Prostate gland (tissue), 2 donors: Measurements from ENCODE around the gene MT1E.
"Not testable (repeated sequence)": the region's sequence is repeated elsewhere in the genome, so short reads cannot be mapped to it uniquely, and the experiment has no call there.

Experiments used
- POLR2A ChIP-seq: fragments of 450-650 bp; IDR thresholded peaks from one replicate; pipeline ENCODE4 v1.6.1; 2016; ENCODE audit warnings: antibody characterized with exemption, mild to moderate bottlenecking
- TF ChIP-seq, protein P1 (sequence below), 4 experiments: fragments of 200-600 bp in 2 of 4; fragments of 450-650 bp in 2 of 4; sonication (generic) in 2 of 4; IDR thresholded peaks; 1 replicate in 3 of 4; 2 replicates in 1 of 4; pipeline ENCODE4 v1.5.1; 2016 to 2019; ENCODE audit warnings: antibody characterized with exemption in 4 of 4, mild to moderate bottlenecking in 2 of 4, moderate library complexity in 2 of 4

- TF ChIP-seq, protein P1, sequence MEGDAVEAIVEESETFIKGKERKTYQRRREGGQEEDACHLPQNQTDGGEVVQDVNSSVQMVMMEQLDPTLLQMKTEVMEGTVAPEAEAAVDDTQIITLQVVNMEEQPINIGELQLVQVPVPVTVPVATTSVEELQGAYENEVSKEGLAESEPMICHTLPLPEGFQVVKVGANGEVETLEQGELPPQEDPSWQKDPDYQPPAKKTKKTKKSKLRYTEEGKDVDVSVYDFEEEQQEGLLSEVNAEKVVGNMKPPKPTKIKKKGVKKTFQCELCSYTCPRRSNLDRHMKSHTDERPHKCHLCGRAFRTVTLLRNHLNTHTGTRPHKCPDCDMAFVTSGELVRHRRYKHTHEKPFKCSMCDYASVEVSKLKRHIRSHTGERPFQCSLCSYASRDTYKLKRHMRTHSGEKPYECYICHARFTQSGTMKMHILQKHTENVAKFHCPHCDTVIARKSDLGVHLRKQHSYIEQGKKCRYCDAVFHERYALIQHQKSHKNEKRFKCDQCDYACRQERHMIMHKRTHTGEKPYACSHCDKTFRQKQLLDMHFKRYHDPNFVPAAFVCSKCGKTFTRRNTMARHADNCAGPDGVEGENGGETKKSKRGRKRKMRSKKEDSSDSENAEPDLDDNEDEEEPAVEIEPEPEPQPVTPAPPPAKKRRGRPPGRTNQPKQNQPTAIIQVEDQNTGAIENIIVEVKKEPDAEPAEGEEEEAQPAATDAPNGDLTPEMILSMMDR (IDR thresholded peaks at IDR 0.05): not testable (repeated sequence)
- TF ChIP-seq POLR2A: not testable (repeated sequence)
These were observed 46.1 kb downstream of the MT1E start for GRCh38 chr16:56671691-56672090.
